GM18519 (cell line): Measurements from ENCODE around the gene TRIM77.
"Not testable (repeated sequence)": the region's sequence is repeated elsewhere in the genome, so short reads cannot be mapped to it uniquely, and the experiment has no call there.

Experiments
- ATAC-seq: cut with Tn5 transposase; IDR thresholded peaks from one replicate; pipeline ENCODE4 v1.9.1; 2021; ENCODE audit warnings: mild to moderate bottlenecking, moderate library complexity; ENCODE audit not compliant: unreplicated experiment, low FRiP score

Gene TRIM77

GRCh38 chr11:89709999-89710398, at the start of gene TRIM77:
TSS of gene TRIM77 (plus strand) at chr11:89710299. CDS start at chr11:89710299, 0 bp downstream.
- not testable (repeated sequence) for ATAC-seq

- no peak for ATAC-seq
These were observed 43.1 kb upstream of the TRIM77 start for GRCh38 chr11:89667001-89667400.

DNA sequence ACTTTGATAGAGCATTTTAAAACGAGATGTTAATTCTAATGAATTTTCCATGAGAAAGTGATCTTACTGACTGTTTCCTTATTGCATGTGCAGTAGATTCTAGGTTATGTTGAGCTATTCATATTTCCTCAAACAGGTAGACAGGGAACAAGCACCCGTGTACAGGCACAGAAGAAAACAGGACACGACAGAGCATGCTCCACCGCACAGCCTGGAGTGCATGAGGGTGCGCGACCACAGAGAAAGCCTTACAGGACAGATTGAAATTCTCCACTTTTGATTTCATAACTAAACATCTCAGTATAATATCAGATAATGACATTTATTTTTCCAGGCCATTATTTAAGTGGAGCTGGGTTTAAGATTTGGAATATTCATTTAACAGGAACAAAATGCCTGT, 41.9 kb upstream of the TRIM77 start:
- ATAC-seq = not testable (repeated sequence)

- not testable (repeated sequence) for ATAC-seq
These were observed 40.5 kb upstream of the TRIM77 start for GRCh38 chr11:89669586-89669985.

DNA sequence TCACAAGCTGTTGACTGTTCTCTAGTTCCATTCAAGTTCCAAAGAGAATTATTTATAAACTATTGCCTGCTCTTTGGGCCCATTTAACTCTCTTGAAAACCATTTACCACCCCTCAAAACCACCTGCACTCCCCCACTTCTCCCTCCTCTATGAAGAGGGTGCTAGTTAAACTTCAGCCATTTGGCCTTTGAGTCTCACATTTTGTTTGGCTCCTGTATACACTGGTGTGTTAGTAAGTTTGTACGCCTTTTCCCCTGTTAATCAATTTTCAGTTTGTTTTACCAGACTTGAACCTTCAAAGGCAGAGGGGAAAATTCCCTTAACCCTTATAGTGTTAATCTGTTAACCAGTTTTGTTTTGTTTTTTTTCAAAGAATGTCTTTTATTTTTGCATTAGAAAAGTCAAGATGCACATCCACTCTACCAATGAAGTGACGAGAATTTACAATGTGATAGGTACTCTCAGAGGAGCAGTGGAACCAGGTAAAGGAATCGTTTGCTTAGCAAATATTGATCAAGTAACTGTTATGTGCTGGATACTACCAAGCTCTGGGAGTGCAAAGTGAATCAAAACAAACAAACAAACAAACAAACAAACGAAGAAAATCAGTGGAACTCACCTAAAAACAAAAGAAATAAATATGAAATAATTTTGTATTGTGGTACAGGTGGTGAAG, 40.0 kb upstream of the TRIM77 start:
- not testable (repeated sequence) for ATAC-seq

- ATAC-seq = not testable (repeated sequence)
These were observed 37.6 kb upstream of the TRIM77 start for GRCh38 chr11:89672547-89672946.

DNA sequence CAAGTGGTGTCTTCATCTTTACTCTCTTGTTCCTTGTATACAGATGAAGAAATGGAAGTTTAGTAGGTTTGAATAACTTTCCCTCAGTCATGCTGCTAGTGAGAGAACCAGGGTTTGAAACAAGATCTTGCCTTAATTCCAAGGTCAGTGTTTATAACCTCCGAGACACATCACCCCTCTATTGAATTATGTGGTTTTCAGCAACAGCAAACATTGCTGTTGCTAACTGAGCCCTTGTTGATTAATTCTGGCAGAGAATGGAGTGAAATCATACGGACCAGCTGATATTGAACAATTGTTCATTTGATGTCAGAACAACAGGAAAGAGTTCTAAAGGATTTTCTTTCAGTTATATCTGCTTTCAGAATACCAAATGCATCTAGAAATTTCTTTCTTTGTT, 36.7 kb upstream of the TRIM77 start:
- ATAC-seq = not testable (repeated sequence)

DNA sequence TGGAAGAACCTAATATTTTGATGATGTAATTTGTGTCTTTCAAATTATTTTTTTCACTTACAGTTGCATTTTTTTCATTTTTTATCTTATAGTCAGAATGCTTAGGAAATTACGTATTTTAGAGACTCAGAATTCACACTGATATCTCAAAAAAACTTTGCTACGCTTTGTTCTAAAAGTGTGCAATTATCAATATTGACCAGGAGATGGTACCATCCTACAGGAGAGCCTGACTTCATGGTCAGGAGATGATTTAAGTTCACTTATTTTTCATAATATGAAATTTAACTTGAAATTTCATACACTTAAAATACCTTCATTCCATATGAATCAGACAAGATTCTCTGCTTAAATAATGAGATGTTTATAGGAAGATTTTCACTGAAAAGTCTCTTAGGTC, 34.7 kb upstream of the TRIM77 start:
- not testable (repeated sequence) for ATAC-seq

GRCh38 chr11:89675948-89676347, 34.2 kb upstream of the TRIM77 start:
- not testable (repeated sequence) for ATAC-seq

GRCh38 chr11:89707080-89707479, 3.0 kb upstream of the TRIM77 start:
- ATAC-seq = not testable (repeated sequence)

GRCh38 chr11:89724866-89725498, 14.9 kb downstream of the TRIM77 start:
- ATAC-seq = not testable (repeated sequence)

GRCh38 chr11:89730215-89730614, 20.1 kb downstream of the TRIM77 start:
- not testable (repeated sequence) for ATAC-seq

DNA sequence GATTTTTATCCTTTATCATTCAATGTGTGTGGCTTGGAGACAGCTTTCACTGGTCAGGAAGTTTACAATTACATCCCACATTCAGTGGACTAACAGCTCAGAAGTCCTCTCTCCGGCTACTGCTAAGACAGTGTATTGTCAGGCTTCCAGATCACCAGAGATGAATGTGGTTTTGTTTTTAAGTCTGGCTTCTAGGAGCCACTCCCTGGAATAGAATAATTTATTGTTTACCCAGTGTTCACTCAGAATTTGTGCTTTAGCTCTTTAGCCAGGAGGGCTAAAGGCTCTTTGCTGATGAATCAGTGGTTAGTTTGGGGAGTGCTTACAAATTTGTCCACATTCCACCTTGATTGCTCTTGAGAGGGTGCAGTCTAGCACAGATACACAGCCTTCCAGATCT, 26.5 kb downstream of the TRIM77 start:
- no peak for ATAC-seq

DNA sequence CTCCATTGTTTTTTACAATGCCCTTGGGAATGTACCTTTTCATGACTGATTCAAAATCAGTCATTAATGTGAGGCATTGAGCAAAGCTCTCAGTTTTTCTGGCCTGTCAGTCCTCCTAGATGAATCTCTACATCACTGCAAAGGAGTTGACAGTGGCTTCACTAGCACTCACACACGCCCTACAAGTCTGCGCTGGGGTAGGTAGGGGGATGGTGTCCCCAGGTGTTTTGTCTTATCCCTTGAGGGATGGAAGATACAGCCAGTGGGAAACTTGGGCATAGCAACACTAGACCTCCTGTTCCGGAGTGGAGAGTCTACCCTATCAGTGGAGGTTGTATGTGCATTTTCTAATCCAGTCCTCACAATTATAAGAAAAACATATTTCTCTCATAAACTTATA, 27.0 kb downstream of the TRIM77 start:
- no peak for ATAC-seq

DNA sequence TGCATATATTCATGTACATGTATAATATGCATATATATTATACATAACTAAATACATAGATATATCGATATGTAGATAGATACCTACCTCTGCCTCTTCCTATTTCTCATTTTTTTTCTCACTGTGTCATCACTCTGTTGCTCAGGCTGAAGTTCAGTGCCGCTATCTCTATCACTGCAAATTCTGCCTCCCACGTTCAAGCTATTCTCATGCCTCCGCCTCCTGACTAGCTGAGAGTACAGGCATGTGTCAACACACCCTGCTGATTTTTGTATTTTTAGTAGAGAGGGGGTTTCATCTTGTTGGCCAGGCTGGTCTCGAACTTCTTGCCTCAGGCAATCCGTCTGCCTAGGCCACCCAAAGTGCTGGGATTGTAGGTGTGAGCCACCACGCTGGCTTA, 31.3 kb downstream of the TRIM77 start:
- not testable (repeated sequence) for ATAC-seq

GRCh38 chr11:89744158-89744557, 34.1 kb downstream of the TRIM77 start:
- not testable (repeated sequence) for ATAC-seq

GRCh38 chr11:89750822-89751221, 40.7 kb downstream of the TRIM77 start:
- ATAC-seq = not testable (repeated sequence)
